Peyer's patch (tissue), 4 donors: ENCODE measurements around the gene CLEC2L.

Experiments used
- CTCF ChIP-seq, 6 experiments: fragments of 450-650 bp in 4 of 6; fragments of 200-600 bp in 2 of 6; sonication (generic) in 1 of 6; IDR thresholded peaks; one replicate each; pipeline ENCODE4 v1.5.1; 2017 to 2019; ENCODE audit warnings: antibody characterized with exemption in 6 of 6, mild to moderate bottlenecking in 3 of 6, moderate library complexity in 1 of 6
- POLR2A ChIP-seq, 2 donors: fragments of 450-650 bp; IDR thresholded peaks; one replicate each; pipeline ENCODE4 v1.5.1; 2017; ENCODE audit warnings: antibody characterized with exemption in 2 of 2, mild to moderate bottlenecking in 2 of 2, moderate library complexity in 2 of 2

GRCh38 chr7:139511315-139511714 lies 12.2 kb upstream of the CLEC2L start:
- TF ChIP-seq CTCF (IDR thresholded peaks at IDR 0.05) = no peak
- TF ChIP-seq POLR2A (IDR thresholded peaks at IDR 0.05) = no peak
